ENCODE measurements around the gene EFNA1. TPM values are rescaled to one million over a fixed set of nuclear protein-coding genes. Genes with fewer than 3 reads are reported as not detected.

Gene EFNA1
- total RNA-seq, 3 donors from 2014 or later (not counting 1 experiment from before 2014, with no cell fraction given), result 1.5 to 1.9 (median 1.9) TPM

DNA sequence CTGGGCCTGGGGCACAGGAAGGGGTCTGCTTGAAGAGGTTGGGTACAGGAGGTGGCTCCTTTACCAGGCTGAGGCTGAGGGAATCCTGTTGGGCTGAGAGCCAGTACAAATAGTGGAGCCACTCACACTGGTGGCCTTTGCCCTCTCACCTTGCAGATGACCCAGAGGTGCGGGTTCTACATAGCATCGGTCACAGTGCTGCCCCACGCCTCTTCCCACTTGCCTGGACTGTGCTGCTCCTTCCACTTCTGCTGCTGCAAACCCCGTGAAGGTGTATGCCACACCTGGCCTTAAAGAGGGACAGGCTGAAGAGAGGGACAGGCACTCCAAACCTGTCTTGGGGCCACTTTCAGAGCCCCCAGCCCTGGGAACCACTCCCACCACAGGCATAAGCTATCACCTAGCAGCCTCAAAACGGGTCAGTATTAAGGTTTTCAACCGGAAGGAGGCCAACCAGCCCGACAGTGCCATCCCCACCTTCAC is 6.2 kb downstream of the EFNA1 start:
- Mint-ChIP-seq H3K27ac (peak overlapping the region in 1 of 2 donors; percentile 99), H3K27me3 (ENCODE audit: low read depth in 2 of 2) (peaks cover 16% of the 10 kb centered on the region in 2 donors), H3K9me3 (no peaks in the 10 kb centered on the region), H3K36me3 (no peaks in the 10 kb centered on the region), H3K4me1 (peaks cover 24 to 49% of the 10 kb centered on the region in 2 donors), H3K4me3 (peak overlapping the region; percentile 21)
- 91% methylated on average over 7 of the region's 7 CpGs for WGBS (ENCODE audit: insufficient coverage)
- intact Hi-C loops (cut with micrococcal nuclease), result no loop called here
- H3K36me3 ChIP-seq (ENCODE audit: control insufficient read depth, insufficient read depth, low read length), result no peaks in the 10 kb centered on the region
- peaks cover 7% of the 10 kb centered on the region for H3K27me3 ChIP-seq (ENCODE audit: control insufficient read depth, insufficient read depth, low read length)
- TF ChIP-seq, protein P1, sequence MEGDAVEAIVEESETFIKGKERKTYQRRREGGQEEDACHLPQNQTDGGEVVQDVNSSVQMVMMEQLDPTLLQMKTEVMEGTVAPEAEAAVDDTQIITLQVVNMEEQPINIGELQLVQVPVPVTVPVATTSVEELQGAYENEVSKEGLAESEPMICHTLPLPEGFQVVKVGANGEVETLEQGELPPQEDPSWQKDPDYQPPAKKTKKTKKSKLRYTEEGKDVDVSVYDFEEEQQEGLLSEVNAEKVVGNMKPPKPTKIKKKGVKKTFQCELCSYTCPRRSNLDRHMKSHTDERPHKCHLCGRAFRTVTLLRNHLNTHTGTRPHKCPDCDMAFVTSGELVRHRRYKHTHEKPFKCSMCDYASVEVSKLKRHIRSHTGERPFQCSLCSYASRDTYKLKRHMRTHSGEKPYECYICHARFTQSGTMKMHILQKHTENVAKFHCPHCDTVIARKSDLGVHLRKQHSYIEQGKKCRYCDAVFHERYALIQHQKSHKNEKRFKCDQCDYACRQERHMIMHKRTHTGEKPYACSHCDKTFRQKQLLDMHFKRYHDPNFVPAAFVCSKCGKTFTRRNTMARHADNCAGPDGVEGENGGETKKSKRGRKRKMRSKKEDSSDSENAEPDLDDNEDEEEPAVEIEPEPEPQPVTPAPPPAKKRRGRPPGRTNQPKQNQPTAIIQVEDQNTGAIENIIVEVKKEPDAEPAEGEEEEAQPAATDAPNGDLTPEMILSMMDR (IDR thresholded peaks at IDR 0.05), result no peak
- H3K9me3 ChIP-seq (ENCODE audit: control insufficient read depth, insufficient read depth, low read length), result no peaks in the 10 kb centered on the region
- H3K4me3 ChIP-seq (ENCODE audit: low read length), result no peak overlapping the region
- DNase-seq, result no peak
- H3K27ac ChIP-seq (ENCODE audit: low read length), result no peak overlapping the region
- ATAC-seq, result no peak
- peaks cover 30% of the 10 kb centered on the region for H3K4me1 ChIP-seq (ENCODE audit: control insufficient read depth, insufficient read depth, low read length)

DNA sequence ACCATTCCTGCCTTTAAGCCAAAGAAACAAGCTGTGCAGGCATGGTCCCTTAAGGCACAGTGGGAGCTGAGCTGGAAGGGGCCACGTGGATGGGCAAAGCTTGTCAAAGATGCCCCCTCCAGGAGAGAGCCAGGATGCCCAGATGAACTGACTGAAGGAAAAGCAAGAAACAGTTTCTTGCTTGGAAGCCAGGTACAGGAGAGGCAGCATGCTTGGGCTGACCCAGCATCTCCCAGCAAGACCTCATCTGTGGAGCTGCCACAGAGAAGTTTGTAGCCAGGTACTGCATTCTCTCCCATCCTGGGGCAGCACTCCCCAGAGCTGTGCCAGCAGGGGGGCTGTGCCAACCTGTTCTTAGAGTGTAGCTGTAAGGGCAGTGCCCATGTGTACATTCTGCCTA is 6.6 kb downstream of the EFNA1 start:
- H3K27ac ChIP-seq (ENCODE audit: low read length), result no peak overlapping the region
- H3K27ac Mint-ChIP-seq, result peak overlapping the region; percentile 99
- peaks cover 2% of the 10 kb centered on the region for H3K27me3 ChIP-seq (ENCODE audit: control insufficient read depth, insufficient read depth, low read length)
- no peaks in the 10 kb centered on the region for H3K9me3 ChIP-seq (ENCODE audit: control insufficient read depth, insufficient read depth, low read length)
- intact Hi-C loops (cut with micrococcal nuclease), result no loop called here
- H3K9me3 Mint-ChIP-seq, result no peaks in the 10 kb centered on the region
- TF ChIP-seq, protein P1 (IDR thresholded peaks at IDR 0.05), result no peak
- no peaks in the 10 kb centered on the region for H3K36me3 ChIP-seq (ENCODE audit: control insufficient read depth, insufficient read depth, low read length)
- peaks cover 12 to 16% of the 10 kb centered on the region in 2 donors for H3K27me3 Mint-ChIP-seq (ENCODE audit: low read depth in 2 of 2)
- no peak overlapping the region for H3K4me3 ChIP-seq (ENCODE audit: low read length)
- 96% methylated on average over 1 of the region's 1 CpG for WGBS (ENCODE audit: insufficient coverage)
- peaks cover 30% of the 10 kb centered on the region for H3K4me1 ChIP-seq (ENCODE audit: control insufficient read depth, insufficient read depth, low read length)
- no peaks in the 10 kb centered on the region for H3K36me3 Mint-ChIP-seq
- peak overlapping the region; percentile 100 for H3K4me3 Mint-ChIP-seq
- ATAC-seq (no peak), DNase-seq (peak in 1 of 2 donors; percentile 21)
- H3K4me1 Mint-ChIP-seq, result peaks cover 22 to 46% of the 10 kb centered on the region in 2 donors

DNA sequence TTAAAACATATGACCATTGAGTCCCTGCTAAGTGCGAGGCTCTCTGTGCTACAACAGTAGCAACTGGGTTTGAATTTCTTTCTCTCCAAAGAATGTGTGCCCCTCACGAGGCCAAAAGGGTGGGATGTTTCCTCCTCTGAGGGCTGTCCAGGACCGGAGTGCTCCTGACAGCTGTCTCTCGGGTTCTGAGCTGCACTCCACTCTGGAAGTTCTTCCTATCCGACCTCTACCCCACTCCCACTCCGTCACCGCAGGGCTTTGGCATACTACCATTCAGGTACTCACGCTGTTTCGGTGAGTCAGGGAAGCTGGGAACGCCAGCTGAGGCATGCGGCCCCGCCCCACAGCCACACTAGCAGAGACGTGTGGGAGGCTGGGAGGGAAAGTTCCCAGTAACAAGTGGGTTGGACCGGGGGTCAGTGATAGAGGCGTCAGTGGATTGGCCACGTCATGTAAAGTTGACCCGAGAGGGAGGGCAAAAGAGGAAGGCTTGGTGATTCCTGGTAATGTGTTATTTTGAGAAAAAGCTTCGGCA is 7.3 kb downstream of the EFNA1 start:
- 49% methylated on average over 18 of the region's 18 CpGs for WGBS (ENCODE audit: insufficient coverage)
- intact Hi-C loops (cut with micrococcal nuclease), result no loop called here
- peaks cover 34% of the 10 kb centered on the region for H3K4me1 ChIP-seq (ENCODE audit: control insufficient read depth, insufficient read depth, low read length)

More for the DNA sequence above, 7.3 kb downstream of the EFNA1 start:
- TF ChIP-seq, protein P1 (IDR thresholded peaks at IDR 0.05), result no peak
- H3K27ac ChIP-seq (ENCODE audit: low read length), result peak overlapping the region; percentile 100
- Mint-ChIP-seq H3K27ac (peak overlapping the region; percentile 99), H3K4me3 (peak overlapping the region; percentile 100), H3K27me3 (ENCODE audit: low read depth in 2 of 2) (peaks cover 7 to 9% of the 10 kb centered on the region in 2 donors), H3K4me1 (peaks cover 22 to 42% of the 10 kb centered on the region in 2 donors), H3K9me3 (no peaks in the 10 kb centered on the region), H3K36me3 (no peaks in the 10 kb centered on the region)
- DNase-seq, result peak in 1 of 2 donors; percentile 57
- H3K27me3 ChIP-seq (ENCODE audit: control insufficient read depth, insufficient read depth, low read length), result no peaks in the 10 kb centered on the region
- H3K36me3 ChIP-seq (ENCODE audit: control insufficient read depth, insufficient read depth, low read length), result no peaks in the 10 kb centered on the region
- no peaks in the 10 kb centered on the region for H3K9me3 ChIP-seq (ENCODE audit: control insufficient read depth, insufficient read depth, low read length)
- H3K4me3 ChIP-seq (ENCODE audit: low read length), result peak overlapping the region; percentile 98
- peak in 1 of 3 donors; percentile 33 for ATAC-seq

All from natural killer cell (primary cell).